Gastrocnemius medialis (tissue), 4 donors: ENCODE results near the gene NTN1.

Experiments
- POLR2A ChIP-seq, 2 donors: fragments of 450-650 bp; IDR thresholded peaks; one replicate each; pipeline ENCODE4 v1.6.1; 2017; ENCODE audit warnings: antibody characterized with exemption in 2 of 2, mild to moderate bottlenecking in 2 of 2, moderate library complexity in 2 of 2
- TF ChIP-seq, protein P1 (sequence below), 5 experiments: fragments of 450-650 bp in 3 of 5; fragments of 200-600 bp in 2 of 5; sonication (generic) in 2 of 5; IDR thresholded peaks in 4 of 5; conservative IDR thresholded peaks in 1 of 5; 1 replicate in 4 of 5; 2 replicates in 1 of 5; pipeline ENCODE4 v1.5.1; 2016 to 2019; ENCODE audit warnings: antibody characterized with exemption in 5 of 5, mild to moderate bottlenecking in 3 of 5, moderate library complexity in 3 of 5

DNA sequence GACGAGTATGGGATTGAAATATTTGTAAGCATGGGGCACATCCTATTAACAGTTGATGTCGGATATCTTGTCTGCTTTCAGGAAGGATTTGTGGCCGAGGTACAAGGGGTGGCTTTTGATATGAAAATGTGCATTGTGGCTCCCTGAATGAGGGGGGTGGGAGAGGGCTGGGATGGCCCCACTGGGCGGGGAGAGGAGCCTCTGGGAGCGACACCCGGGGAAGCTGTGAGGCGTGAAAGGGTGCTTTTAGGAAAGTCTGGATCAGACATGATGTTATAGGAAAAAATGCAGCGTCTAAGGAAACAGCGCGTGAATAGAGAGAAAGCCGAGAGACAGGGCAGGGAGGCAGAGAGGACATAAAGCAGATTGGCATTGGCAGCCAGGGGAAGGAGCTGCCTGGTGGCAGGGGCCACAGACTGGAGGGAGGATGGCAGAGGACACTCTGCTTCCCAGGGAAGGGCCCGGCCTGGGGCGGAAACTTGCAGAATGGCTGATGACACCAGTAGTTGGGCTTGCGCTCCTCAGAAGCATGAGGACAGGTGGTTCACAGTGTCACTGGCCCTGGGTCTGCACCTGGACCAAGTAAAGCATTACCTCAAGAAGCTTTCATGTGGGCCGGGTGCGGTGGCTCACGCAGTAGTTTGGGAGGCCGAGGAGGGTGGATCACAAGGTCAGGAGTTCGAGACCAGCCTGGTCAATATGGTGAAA, 95.7 kb downstream of the NTN1 start:
- TF ChIP-seq, protein P1, sequence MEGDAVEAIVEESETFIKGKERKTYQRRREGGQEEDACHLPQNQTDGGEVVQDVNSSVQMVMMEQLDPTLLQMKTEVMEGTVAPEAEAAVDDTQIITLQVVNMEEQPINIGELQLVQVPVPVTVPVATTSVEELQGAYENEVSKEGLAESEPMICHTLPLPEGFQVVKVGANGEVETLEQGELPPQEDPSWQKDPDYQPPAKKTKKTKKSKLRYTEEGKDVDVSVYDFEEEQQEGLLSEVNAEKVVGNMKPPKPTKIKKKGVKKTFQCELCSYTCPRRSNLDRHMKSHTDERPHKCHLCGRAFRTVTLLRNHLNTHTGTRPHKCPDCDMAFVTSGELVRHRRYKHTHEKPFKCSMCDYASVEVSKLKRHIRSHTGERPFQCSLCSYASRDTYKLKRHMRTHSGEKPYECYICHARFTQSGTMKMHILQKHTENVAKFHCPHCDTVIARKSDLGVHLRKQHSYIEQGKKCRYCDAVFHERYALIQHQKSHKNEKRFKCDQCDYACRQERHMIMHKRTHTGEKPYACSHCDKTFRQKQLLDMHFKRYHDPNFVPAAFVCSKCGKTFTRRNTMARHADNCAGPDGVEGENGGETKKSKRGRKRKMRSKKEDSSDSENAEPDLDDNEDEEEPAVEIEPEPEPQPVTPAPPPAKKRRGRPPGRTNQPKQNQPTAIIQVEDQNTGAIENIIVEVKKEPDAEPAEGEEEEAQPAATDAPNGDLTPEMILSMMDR (IDR thresholded peaks at IDR 0.05 in 4 of 5, conservative IDR thresholded peaks at IDR 0.05 in 1 of 5): no peak
- TF ChIP-seq POLR2A (IDR thresholded peaks at IDR 0.05): no peak
